GM23338 (cell line): ENCODE data around the gene SORCS2. TPM values are rescaled to one million over a fixed set of nuclear protein-coding genes. Genes with fewer than 3 reads are reported as not detected.

Source experiments
- ATAC-seq: fragments of 200-7000 bp; cut with Tn5 transposase; 3 replicates; pipeline ENCODE4 v1.9.1; 2020
- DNase-seq: peaks from one replicate; pipeline ENCODE4 v3.0.0-alpha.2; 2015; ENCODE audit warnings: low spot score
- H2AFZ ChIP-seq: fragments of 200-600 bp; sonication (generic); 2 replicates; pipeline ENCODE4 v1.8.0; 2016; ENCODE audit warnings: antibody characterized with exemption, mild to moderate bottlenecking, moderate library complexity
- H3F3A ChIP-seq: fragments of 200-600 bp; sonication (generic); replicated peaks from 2 replicates; pipeline ENCODE4 v1.8.0; 2017; ENCODE audit warnings: antibody characterized with exemption, mixed run types, low read depth
- H3K27ac ChIP-seq: fragments of 200-600 bp; sonication (generic); 2 replicates; pipeline ENCODE4 v1.6.1; 2016; ENCODE audit warnings: low read depth
- H3K27me3 ChIP-seq: fragments of 200-600 bp; sonication (generic); 2 replicates; pipeline ENCODE4 v1.8.0; 2016; ENCODE audit warnings: mild to moderate bottlenecking, mixed run types, moderate library complexity; ENCODE audit not compliant: insufficient read depth
- H3K36me3 ChIP-seq: fragments of 200-600 bp; sonication (generic); 2 replicates; pipeline ENCODE4 v1.8.0; 2016; ENCODE audit warnings: mild to moderate bottlenecking; ENCODE audit not compliant: insufficient read depth
- H3K4me1 ChIP-seq: fragments of 200-600 bp; sonication (generic); 2 replicates; pipeline ENCODE4 v1.8.0; 2016; ENCODE audit warnings: mild to moderate bottlenecking, moderate library complexity; ENCODE audit not compliant: insufficient read depth
- H3K4me2 ChIP-seq: fragments of 200-600 bp; sonication (generic); 2 replicates; pipeline ENCODE4 v1.7.1; 2017; ENCODE audit warnings: mixed run types
- H3K4me3 ChIP-seq: fragments of 200-600 bp; sonication (generic); 2 replicates; pipeline ENCODE4 v1.6.1; 2016; ENCODE audit warnings: mixed run types
- H3K79me2 ChIP-seq: fragments of 200-600 bp; sonication (generic); replicated peaks from 2 replicates; pipeline ENCODE4 v1.8.0; 2017; ENCODE audit warnings: mild to moderate bottlenecking; ENCODE audit not compliant: insufficient read depth
- H3K9me2 ChIP-seq: fragments of 200-600 bp; sonication (generic); 2 replicates; pipeline ENCODE4 v1.8.0; 2017; ENCODE audit not compliant: insufficient read depth
- H4K20me1 ChIP-seq: fragments of 200-600 bp; sonication (generic); replicated peaks from 2 replicates; pipeline ENCODE4 v1.8.0; 2017; ENCODE audit warnings: mild to moderate bottlenecking; ENCODE audit not compliant: insufficient read depth
- H3K27ac Mint-ChIP-seq: 2 replicates; pipeline ENCODE4 v1.8.0; 2020; ENCODE audit warnings: inconsistent platforms, mild to moderate bottlenecking, moderate library complexity, mixed read lengths
- H3K27me3 Mint-ChIP-seq: 3 replicates; pipeline ENCODE4 v1.8.0; 2022; ENCODE audit warnings: low read depth, mild to moderate bottlenecking, moderate library complexity, mixed read lengths, inconsistent platforms; ENCODE audit not compliant: insufficient read depth, poor library complexity
- H3K36me3 Mint-ChIP-seq: 3 replicates; pipeline ENCODE4 v1.8.0; 2021; ENCODE audit warnings: low read depth, mild to moderate bottlenecking, inconsistent platforms, moderate library complexity, mixed read lengths
- H3K4me1 Mint-ChIP-seq: 3 replicates; pipeline ENCODE4 v1.8.0; 2020; ENCODE audit warnings: mild to moderate bottlenecking, inconsistent platforms, mixed read lengths
- H3K4me3 Mint-ChIP-seq: 3 replicates; pipeline ENCODE4 v1.8.0; 2021; ENCODE audit warnings: moderate library complexity, mild to moderate bottlenecking, inconsistent platforms, mixed read lengths
- H3K9me3 Mint-ChIP-seq: 3 replicates; pipeline ENCODE4 v1.8.0; 2020; ENCODE audit warnings: moderate library complexity, mild to moderate bottlenecking, inconsistent platforms, mixed read lengths
- CREB1 ChIP-seq: fragments of 250-450 bp; sonication (Bioruptor Pico); IDR thresholded peaks from 2 replicates; pipeline ENCODE4 v1.5.0; 2020; ENCODE audit warnings: low read depth, mild to moderate bottlenecking, moderate library complexity
- ETS1 ChIP-seq: IDR thresholded peaks from 2 replicates; pipeline ENCODE4 v1.6.1; 2016; ENCODE audit warnings: antibody characterized with exemption
- EZH2phosphoT487 ChIP-seq: fragments of 200-600 bp; sonication (generic); IDR thresholded peaks from one replicate; pipeline ENCODE4 v1.8.1; 2018; ENCODE audit warnings: antibody characterized with exemption; ENCODE audit not compliant: unreplicated experiment
- JUNB ChIP-seq: IDR thresholded peaks from one replicate; pipeline ENCODE4 v1.6.1; 2016; ENCODE audit warnings: antibody characterized with exemption; ENCODE audit not compliant: unreplicated experiment
- POLR2AphosphoS5 ChIP-seq: IDR thresholded peaks from 2 replicates; pipeline ENCODE4 v1.6.1; 2016; ENCODE audit warnings: antibody characterized with exemption, low read depth
- REST ChIP-seq: IDR thresholded peaks from one replicate; pipeline ENCODE4 v1.6.1; 2018; ENCODE audit warnings: antibody characterized with exemption; ENCODE audit not compliant: unreplicated experiment
- STAT1 ChIP-seq: IDR thresholded peaks from one replicate; pipeline ENCODE4 v1.6.1; 2016; ENCODE audit warnings: antibody characterized with exemption; ENCODE audit not compliant: unreplicated experiment
- ZNF114 ChIP-seq: fragments of 250-450 bp; sonication (Bioruptor Pico); IDR thresholded peaks from 2 replicates; pipeline ENCODE4 v1.5.0; 2020; ENCODE audit warnings: mild to moderate bottlenecking, moderate library complexity
- ZNF331 ChIP-seq: fragments of 250-450 bp; sonication (Bioruptor Pico); IDR thresholded peaks from 2 replicates; pipeline ENCODE4 v1.5.0; 2020; ENCODE audit warnings: low read depth, mild to moderate bottlenecking, moderate library complexity
- ZNF462 ChIP-seq: fragments of 250-450 bp; sonication (Bioruptor Pico); IDR thresholded peaks from 2 replicates; pipeline ENCODE4 v1.5.0; 2020; ENCODE audit warnings: mild to moderate bottlenecking, moderate library complexity
- polyA plus RNA-seq: library from polyadenylated mRNA; unstranded; fragments of >200 nt; fragmentation: Nextera tagmentation; extraction: Ambion mirVana; gene quantifications from 2 replicates; pipeline ENCODE4 v1.2.1, GENCODE V29; 2016
- total RNA-seq: library from RNA; depleted of rRNA; stranded (reverse); fragments of >200 nt; shearing (Covaris generic); gene quantifications from 2 replicates; pipeline ENCODE4 v1.2.3, GENCODE V29; 2014

Gene SORCS2
- total and polyA plus RNA-seq, 2 experiments from 2014 or later = 0.47 to 2.4 TPM

- no peaks in the 10 kb centered on the region for H3K79me2 ChIP-seq
- no peaks in the 10 kb centered on the region for H3K36me3 ChIP-seq
- Mint-ChIP-seq H3K27ac (no peak overlapping the region), H3K27me3 (peaks cover 2% of the 10 kb centered on the region), H3K4me1 (no peaks in the 10 kb centered on the region; the same call in 2 of the 3 replicates), H3K36me3 (peaks cover 16% of the 10 kb centered on the region), H3K9me3 (peaks cover 18% of the 10 kb centered on the region), H3K4me3 (no peak overlapping the region)
- H3K4me2 ChIP-seq = no peak overlapping the region
- no peaks in the 10 kb centered on the region for H3K27me3 ChIP-seq
- H2AFZ ChIP-seq = no peak overlapping the region
- no peak for DNase-seq
- no peak overlapping the region for H3K4me3 ChIP-seq
- H4K20me1 ChIP-seq = no peaks in the 10 kb centered on the region
- no peak for ATAC-seq
- no peaks in the 10 kb centered on the region for H3K4me1 ChIP-seq
- TF ChIP-seq JUNB (no peak), ETS1 (no peak), ZNF331 (CRISPR knock-in tag) (peak; percentile 59)
- H3K9me2 ChIP-seq = no peaks in the 10 kb centered on the region
- H3F3A ChIP-seq = no peaks in the 10 kb centered on the region
- no peak overlapping the region for H3K27ac ChIP-seq
Measured at GRCh38 chr4:7683126-7683703, 490.9 kb downstream of the SORCS2 start.

GRCh38 chr4:7684294-7684693 lies 492.0 kb downstream of the SORCS2 start:
- Mint-ChIP-seq H3K36me3 (peaks cover 16% of the 10 kb centered on the region), H3K9me3 (peaks cover 18% of the 10 kb centered on the region), H3K27ac (no peak overlapping the region), H3K27me3 (peaks cover 2% of the 10 kb centered on the region), H3K4me1 (no peaks in the 10 kb centered on the region; the same call in 2 of the 3 replicates), H3K4me3 (no peak overlapping the region)
- Histone ChIP-seq H3K4me2 (no peak overlapping the region), H2AFZ (no peak overlapping the region), H3K79me2 (no peaks in the 10 kb centered on the region), H3K36me3 (no peaks in the 10 kb centered on the region), H3K27me3 (no peaks in the 10 kb centered on the region), H3K27ac (no peak overlapping the region), H3K4me1 (no peaks in the 10 kb centered on the region), H3K9me2 (no peaks in the 10 kb centered on the region), H3F3A (no peaks in the 10 kb centered on the region), H4K20me1 (no peaks in the 10 kb centered on the region), H3K4me3 (no peak overlapping the region)
- no peak for ATAC-seq
- no peak for DNase-seq
- TF ChIP-seq ZNF462 (CRISPR knock-in tag) (no peak), EZH2phosphoT487 (no peak), ETS1 (no peak), CREB1 (CRISPR knock-in tag) (no peak), JUNB (no peak), POLR2AphosphoS5 (no peak), STAT1 (no peak), REST (no peak), ZNF114 (CRISPR knock-in tag) (no peak)
